GM21528 (cell line): ENCODE data around the gene CFAP141.
"Not testable (repeated sequence)": the region's sequence is repeated elsewhere in the genome, so short reads cannot be mapped to it uniquely, and the experiment has no call there.

ENCODE experiments used
- ATAC-seq: cut with Tn5 transposase; IDR thresholded peaks from one replicate; pipeline ENCODE4 v1.9.1; 2021; ENCODE audit warnings: mild to moderate bottlenecking, moderate library complexity; ENCODE audit not compliant: unreplicated experiment, low FRiP score

CFAP141 gene

DNA sequence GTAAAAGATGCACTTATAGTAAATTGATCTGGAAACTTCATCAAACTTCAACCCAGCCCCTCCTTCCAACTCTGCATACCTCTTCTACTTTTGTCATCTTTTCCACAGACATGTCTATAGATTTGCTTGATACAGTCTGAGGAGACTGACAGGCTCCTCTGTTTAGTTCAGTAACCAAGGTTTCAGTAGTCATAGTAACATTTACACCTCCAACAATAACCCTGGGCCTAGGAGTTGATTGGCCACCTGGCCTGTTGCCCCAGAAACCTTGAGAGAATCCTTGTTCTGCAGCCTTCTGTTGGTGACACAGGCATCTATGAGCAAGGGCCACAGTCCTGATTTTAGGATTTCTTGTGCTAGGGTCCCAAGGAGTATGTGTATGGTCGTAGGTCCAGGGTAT is at the start of gene CFAP141:
CFAP141 (minus strand) TSS at position 138 of the 400 bp plus-strand sequence; CDS start at position 112, 26 bp downstream.
- no peak for ATAC-seq

DNA sequence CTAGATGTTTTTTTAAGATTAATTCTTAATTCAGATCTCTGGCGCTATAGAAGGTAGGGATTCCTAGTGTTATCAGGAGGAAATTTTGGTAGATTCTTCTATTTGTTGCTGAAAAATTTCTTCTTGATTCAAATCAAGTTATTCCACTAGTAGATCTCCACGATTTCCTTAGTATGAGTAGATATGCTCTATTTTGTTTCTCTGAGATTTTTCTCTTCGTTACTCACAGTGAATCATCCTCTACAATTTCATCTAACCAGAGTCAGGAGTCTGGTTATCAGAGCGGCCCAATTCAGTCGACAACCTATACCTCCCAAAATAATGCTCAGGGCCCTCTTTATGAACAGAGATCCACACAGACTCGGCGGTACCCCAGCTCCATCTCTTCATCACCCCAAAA is 47.5 kb upstream of the CFAP141 start:
- ATAC-seq, result no peak

GRCh38 chr1:154241703-154242351 is 35.7 kb upstream of the CFAP141 start:
- no peak for ATAC-seq

DNA sequence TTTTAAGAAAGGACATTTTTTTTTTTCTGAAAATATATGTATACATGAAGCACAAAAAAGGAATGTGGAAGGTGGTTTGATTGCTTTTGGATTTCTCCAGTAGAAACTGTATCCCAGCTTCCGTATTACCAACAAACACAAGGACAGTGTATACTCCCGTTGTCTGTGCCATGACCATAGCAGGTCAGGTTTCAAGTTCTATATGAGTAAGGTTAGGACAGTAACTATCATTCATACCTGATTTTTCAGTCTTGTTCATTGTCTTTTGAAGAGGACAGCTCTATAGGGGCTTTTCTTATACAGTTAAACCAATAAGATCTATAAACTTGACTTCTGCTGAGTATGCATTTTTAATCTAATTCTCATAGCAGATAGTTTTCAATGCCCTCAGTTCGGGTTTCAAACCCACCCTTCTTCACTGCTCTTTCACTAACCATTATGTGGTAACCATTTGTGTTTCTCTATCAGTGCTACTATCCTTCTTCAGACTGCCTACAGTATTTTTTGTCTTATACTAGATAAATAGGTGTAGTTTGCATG is 34.2 kb upstream of the CFAP141 start:
- ATAC-seq, result no peak

DNA sequence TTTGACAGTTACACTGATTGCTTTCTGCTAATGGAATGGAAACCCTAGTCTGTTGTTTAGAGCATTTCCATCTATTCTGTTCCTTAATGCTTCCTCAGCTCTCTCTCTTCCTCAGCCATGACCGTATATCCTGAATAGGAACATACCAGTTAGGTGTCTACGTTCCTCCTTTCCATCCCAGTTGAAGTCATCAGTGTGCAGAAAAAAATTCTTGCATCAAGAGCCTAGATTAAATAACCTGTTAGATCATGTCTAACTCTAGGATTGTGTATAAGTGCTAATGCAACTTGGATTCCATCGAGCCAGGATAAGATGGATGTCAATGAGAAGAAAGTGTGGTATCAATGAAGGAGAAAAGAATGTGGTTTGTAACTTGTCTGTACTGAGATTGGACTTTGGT is 33.4 kb upstream of the CFAP141 start:
- ATAC-seq, result no peak

DNA sequence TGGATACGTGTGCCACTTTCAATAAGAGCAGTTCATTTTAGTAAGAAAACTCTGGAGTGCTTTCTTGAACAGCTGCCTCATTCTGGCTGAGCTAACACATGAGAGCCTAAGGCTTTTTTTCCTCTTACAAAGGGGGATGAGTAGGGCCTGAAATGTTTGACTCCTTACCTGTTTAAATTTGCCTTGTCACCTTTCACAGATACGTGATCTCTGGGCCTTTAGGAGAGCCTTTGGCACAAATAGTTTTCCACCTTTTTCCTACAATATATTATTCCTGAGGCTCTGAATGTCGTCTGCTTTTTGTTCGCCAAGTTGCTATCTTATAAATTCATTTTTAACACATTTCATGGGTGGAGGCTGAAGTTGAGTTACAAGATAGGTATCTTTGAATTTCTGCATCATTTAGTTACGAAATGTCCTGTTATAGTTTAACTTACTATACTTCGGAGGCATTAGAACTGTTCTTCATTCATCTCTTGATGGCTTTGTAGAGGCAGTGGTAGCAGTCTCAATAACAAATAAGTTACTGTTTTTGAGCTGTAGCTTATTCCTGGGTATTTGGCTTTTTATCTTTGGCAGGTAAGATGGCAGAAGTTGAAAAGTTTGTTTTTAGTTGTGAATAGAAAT is 31.9 kb upstream of the CFAP141 start:
- ATAC-seq, result no peak

DNA sequence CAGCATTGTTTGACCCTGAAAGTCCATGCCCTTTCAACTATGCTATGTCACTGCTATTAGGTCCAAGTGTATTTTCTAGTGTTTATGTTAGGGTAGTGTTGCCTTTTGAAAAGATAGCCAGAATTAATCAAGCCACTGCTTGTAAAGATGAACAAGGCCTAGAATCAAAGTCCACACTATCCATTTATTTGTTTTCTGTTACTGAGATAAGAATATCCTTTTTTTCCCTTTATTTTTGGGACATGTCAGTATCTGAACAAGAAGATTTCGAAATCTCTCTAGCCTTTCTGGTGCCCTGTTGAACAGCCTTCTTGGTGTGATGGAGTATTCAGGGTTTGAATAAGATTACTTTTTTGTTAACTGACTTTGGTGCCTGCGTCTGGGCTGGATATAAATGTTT is 31.3 kb upstream of the CFAP141 start:
- ATAC-seq, result no peak

- no peak for ATAC-seq
Observed at GRCh38 chr1:154236855-154237254, 30.7 kb upstream of the CFAP141 start.

GRCh38 chr1:154233127-154233526 is 27.0 kb upstream of the CFAP141 start:
- ATAC-seq, result not testable (repeated sequence)

DNA sequence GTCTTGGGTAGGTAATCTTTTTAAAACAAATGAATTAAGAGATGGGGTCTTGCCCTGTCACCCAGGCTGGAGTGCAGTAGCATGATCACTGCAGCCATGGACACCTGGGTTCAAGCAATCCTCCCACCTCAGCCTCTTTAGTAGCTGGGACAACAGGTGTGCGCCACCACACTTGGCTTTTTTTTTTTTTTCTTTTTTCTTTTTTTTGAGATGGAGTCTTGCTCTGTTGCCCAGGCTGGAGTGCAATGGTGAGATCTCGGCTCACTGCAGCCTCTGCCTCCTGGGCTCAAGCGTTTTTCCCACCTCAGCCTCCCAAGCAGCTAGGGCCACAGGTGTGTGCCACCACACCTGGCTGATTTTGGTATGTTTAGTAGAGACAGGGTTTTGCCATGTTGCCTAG is 25.0 kb upstream of the CFAP141 start:
- ATAC-seq, result not testable (repeated sequence)

- no peak for ATAC-seq
Observed at GRCh38 chr1:154225370-154225769, 19.2 kb upstream of the CFAP141 start.

DNA sequence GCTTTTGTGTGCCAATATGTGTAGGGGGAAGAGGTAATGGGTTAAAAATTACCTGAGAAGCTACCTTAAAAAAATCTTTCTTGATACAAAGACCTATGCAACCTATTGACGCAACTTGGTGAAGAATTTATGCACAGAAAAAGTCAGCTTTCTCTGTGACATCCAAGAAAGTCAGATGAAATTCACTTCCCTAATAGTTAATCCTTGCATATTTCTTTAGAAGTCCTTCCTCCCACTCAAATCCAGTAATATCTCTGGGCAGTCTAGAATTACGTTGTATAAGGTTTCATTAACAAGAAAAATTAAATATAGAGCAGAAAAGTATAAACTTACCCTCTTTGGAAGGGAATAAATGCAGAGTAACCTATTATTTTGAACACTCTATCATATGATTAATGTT is 17.5 kb upstream of the CFAP141 start:
- ATAC-seq, result no peak

DNA sequence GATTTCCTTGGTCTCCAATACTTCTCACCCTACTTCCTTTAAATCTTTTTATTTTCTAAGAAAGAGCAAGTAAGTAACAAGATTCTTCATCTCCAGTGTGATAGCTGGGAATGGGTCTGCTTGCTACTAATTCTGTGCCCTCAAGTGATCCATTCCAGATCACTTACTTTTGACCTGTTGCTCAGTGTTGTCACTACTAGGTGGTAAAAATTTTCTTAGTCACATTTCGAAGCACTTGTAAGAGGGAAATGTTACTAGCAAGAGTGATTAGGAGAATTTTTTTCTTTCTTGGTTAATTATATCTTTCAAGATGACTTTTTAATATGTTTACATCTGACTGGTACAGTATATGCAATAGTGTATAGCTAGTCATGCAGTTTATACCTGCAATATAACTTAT is 16.8 kb upstream of the CFAP141 start:
- no peak for ATAC-seq

GRCh38 chr1:154222518-154222917 is 16.4 kb upstream of the CFAP141 start:
- ATAC-seq, result no peak

DNA sequence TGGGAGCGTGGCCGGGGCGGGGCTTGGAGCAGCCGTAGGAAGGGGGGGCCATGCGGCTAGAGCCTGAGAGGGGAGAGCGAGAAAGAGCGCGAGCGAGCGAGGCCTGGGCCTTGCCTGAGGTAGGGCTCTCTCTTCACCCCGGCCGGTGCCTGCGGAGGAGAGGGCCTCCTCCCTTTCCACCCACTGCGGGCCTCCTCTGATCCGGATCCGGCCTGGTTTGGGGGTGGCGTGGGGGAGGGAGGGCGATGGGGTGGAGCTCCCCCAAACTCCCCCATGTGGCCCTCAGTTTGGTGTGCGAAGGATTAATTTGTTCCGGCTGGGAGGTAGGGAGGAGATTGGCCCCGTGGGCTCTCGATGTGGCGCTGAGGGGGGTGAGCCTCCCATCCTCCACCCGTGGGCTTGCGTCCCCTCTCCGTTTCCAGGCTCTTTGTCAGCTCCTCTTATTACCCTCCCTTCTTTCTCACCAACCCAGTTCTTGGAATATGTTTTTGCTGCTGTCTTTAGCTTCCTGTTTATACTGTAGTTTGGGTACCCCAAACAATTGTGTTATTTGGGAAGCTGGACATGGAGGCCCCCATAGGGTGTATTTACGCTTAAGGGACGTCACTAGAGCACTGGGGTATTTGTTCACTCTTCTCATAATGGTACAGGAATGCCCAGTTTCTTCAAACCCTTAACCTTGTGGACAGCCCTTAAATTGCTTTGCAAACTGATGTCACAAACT is 15.3 kb upstream of the CFAP141 start:
- ATAC-seq, result peak; percentile 28

DNA sequence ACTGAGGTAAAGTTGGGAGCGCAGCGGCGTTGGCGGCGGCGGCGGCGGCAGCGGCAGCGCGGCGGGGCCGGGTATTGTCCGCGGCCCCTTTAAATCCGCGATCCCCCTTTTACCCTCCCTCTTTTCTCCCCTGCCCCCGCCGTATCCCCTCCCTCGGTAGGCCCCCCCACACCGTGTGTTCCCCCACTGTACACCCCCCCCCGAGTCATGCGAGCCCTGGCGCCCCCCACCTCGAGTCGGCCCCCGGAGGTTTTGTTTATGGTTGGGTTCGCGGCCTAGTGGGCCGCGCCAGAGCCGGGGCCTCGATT is 14.8 kb upstream of the CFAP141 start:
- peak; percentile 17 for ATAC-seq

- ATAC-seq, result peak; percentile 81
Observed at GRCh38 chr1:154220071-154220969, 14.2 kb upstream of the CFAP141 start, which contains the start of gene UBAP2L. Gene UBAP2L, plus strand, starts transcription at chr1:154220955. Its CDS starts 4,169 bp downstream, at chr1:154225124.

DNA sequence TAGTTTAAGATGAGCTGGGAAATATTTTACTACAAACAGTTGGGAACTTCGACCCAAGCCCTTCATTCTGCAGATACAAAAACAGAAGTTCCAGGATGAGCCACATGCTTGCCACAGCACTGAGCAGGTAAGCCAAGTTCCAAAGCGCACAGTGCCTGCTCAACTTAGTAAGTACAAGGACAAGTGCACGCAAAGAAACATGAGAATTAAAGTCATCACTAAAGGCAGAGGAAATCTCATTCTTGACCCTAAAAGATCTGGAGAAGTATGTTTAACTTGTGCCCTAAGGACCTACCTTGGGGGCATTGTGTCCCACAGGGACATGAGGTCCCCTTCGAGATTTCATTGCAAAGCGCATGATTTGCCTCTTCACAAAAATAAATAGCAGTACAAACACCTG is 13.4 kb upstream of the CFAP141 start:
- ATAC-seq, result no peak

DNA sequence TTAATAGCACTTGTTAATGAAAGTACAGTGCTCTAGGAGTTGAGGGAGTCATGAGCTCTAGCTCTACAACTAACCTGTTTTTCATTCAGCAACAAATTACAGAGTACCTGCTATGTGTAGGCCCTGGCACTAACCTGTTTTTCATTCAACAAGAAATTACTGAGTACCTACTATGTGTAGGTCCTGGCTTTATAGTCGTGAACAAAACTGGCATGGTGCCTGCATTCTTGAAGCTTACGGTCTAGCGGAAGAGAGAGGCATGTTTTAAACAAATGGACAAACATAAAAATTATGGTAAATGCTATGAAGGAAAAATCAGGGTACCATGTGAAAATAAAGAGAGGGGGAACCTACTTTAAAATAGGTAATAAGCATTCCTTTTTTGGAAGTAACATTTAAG is 12.4 kb upstream of the CFAP141 start:
- ATAC-seq, result no peak

DNA sequence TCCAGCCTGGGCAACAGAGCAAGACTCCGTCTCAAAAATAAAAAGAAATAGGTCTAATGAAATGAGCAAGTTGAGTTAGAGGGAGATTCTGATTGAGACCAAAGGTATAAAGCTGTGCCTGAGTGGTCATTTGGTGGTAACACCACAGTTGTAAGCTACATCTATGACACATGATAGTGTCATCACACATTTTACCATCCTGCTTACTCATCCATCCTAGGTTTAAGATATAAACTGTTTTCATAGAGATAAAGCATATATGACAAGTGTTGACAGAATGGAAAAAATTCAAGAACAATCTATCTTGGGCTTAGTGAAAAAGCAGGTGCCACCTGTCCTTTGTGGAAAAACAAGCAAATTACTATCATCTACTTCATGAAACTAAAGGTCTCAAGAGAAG is 7.1 kb upstream of the CFAP141 start:
- ATAC-seq, result no peak

- ATAC-seq, result no peak
Observed at GRCh38 chr1:154212083-154212482, 6.0 kb upstream of the CFAP141 start.
